ENCODE data around the gene CEP112. TPM values are rescaled to one million over a fixed set of nuclear protein-coding genes. Genes with fewer than 3 reads are reported as not detected.

CEP112 gene
- total RNA-seq, 2 donors from 2014 or later = 5.9 to 6.2 TPM

DNA sequence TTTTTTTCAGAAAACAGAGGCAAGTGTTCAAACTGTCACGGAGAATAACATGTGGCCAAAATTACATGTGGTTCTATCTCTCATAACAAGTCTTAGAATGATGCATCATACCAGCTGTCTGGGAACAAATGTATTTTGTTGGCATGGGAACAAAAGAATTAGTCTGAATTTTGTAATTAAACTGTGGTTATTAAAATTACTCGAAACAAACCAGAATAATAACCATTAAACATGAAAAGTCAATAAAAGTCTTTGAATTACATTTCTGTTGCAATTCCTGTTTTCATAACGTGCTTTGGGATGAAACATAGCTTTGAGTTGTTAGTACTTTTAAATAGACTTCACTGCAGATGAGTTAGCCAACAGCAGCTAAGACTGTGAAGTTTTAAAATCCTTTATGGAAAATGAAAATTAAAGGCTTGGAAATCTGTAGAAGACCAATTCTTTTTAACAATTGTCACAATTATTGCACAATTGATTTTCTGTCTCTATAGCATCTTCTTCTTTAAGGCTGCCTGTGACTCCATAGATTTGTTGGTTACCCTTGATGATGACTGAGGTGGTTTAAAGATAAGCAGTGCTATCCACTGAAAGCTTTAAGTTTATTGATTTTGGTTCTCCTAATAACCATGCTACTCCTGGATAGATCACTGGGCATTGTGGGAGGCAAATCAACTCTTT is 512.6 kb downstream of the CEP112 start:
- Histone ChIP-seq H3K4me3 (no peak overlapping the region), H3K9ac (ENCODE audit: low read depth in 2 of 2, low read length in 2 of 2) (no peak overlapping the region), H3K9me3 (no peaks in the 10 kb centered on the region), H3K36me3 (no peaks in the 10 kb centered on the region), H3K4me1 (no peaks in the 10 kb centered on the region), H3K27me3 (no peaks in the 10 kb centered on the region), H3K27ac (no peak overlapping the region)
- no peak for DNase-seq
- intact Hi-C loops (cut with DNase I) = no loop called here
- TF ChIP-seq, protein P1, sequence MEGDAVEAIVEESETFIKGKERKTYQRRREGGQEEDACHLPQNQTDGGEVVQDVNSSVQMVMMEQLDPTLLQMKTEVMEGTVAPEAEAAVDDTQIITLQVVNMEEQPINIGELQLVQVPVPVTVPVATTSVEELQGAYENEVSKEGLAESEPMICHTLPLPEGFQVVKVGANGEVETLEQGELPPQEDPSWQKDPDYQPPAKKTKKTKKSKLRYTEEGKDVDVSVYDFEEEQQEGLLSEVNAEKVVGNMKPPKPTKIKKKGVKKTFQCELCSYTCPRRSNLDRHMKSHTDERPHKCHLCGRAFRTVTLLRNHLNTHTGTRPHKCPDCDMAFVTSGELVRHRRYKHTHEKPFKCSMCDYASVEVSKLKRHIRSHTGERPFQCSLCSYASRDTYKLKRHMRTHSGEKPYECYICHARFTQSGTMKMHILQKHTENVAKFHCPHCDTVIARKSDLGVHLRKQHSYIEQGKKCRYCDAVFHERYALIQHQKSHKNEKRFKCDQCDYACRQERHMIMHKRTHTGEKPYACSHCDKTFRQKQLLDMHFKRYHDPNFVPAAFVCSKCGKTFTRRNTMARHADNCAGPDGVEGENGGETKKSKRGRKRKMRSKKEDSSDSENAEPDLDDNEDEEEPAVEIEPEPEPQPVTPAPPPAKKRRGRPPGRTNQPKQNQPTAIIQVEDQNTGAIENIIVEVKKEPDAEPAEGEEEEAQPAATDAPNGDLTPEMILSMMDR (IDR thresholded peaks at IDR 0.05) = no peak

DNA sequence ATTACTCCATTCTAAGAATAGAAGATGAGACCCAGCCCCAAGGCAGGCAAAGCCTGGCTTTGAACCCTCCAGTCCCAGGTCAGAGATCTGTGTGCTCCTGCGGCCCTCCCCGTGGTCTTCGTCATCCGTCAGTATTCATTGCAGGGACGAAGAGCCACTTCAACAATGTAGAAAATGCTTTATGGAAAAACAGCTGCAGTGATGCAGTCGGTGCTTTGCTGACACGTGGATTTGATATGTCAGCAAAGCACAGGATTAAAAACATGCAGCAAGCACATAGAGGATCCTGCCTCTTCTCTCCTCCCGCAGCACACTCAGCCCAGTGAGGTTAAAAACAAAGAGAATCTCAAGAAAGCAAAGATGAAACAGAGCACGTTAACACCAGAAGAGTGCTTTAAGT is 513.4 kb downstream of the CEP112 start:
- no peak overlapping the region for H3K9ac ChIP-seq (ENCODE audit: low read depth in 2 of 2, low read length in 2 of 2)
- DNase-seq = no peak

DNA sequence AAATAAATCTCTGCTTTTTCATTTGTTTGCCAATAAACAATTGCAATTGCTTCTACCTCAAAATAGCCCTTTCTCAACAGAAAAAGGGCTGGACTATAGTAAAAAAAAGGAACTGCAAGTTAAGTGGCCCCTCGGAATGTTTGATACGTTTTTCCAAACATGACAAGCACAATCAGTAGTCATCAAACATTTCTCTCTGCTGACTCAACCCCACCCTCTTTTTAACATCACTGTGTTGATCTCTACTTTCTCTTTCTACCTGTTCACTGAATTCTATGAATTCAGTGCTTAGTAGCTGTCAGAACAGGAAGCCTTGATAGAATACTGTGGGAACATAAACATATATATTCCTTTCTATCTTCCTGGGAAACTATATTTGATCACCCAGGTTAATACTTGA is 514.0 kb downstream of the CEP112 start:
- no peak for DNase-seq
- no peak overlapping the region for H3K27ac ChIP-seq
- H3K9me3 ChIP-seq = no peaks in the 10 kb centered on the region
- H3K9ac ChIP-seq (ENCODE audit: low read depth in 2 of 2, low read length in 2 of 2) = no peak overlapping the region
- TF ChIP-seq, protein P1 (IDR thresholded peaks at IDR 0.05) = no peak
- intact Hi-C loops (cut with DNase I) = no loop called here
- H3K4me3 ChIP-seq = no peak overlapping the region
- no peaks in the 10 kb centered on the region for H3K27me3 ChIP-seq
- H3K36me3 ChIP-seq = no peaks in the 10 kb centered on the region
- no peaks in the 10 kb centered on the region for H3K4me1 ChIP-seq

More for the DNA sequence above, 513.4 kb downstream of the CEP112 start:
- H3K27me3 ChIP-seq = no peaks in the 10 kb centered on the region
- intact Hi-C loops (cut with DNase I) = no loop called here
- TF ChIP-seq, protein P1 (IDR thresholded peaks at IDR 0.05) = no peak
- no peak overlapping the region for H3K27ac ChIP-seq
- no peak overlapping the region for H3K4me3 ChIP-seq
- no peaks in the 10 kb centered on the region for H3K4me1 ChIP-seq
- no peaks in the 10 kb centered on the region for H3K9me3 ChIP-seq
- H3K36me3 ChIP-seq = no peaks in the 10 kb centered on the region

DNA sequence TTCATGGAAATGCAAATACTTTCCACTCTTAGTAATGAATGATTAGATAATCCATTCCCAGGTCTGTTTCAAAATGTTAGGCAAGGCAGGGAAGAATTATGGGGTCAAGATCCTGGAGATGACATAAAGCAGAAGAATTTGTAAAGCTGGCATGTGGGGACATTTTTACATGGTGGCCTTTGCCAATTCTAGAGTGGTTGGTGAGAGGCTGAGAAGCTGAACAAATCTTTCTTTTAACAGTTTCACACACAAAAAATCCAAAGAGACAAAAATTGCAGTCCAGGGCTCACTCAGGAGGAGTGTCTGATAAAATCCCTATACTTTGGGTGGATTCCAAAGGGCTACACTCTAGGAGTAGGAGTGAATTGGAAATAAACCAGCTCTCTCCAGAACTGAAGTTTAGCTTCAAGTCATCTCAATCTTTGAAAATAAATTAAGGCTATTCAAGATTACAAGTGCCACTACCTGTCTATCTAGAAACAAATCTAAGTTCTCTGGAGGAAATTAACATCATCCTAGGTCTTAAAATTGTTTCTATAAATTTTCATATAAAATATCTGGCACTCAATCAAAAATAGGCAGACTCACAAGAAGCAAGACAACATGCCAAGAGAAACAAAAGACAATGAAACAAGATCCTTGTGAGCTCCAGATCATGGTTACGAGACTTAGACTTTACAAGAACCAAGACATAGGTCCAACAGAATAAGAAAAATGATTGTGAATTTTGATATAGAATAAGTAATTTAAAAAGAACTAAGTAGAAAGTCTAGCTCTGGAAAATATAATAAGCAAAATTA is 517.5 kb downstream of the CEP112 start:
- H3K27ac ChIP-seq = no peak overlapping the region
- intact Hi-C loops (cut with DNase I) = no loop called here
- no peaks in the 10 kb centered on the region for H3K4me1 ChIP-seq
- DNase-seq = no peak
- no peaks in the 10 kb centered on the region for H3K27me3 ChIP-seq
- TF ChIP-seq, protein P1 (IDR thresholded peaks at IDR 0.05) = no peak
- H3K4me3 ChIP-seq = no peak overlapping the region
- no peaks in the 10 kb centered on the region for H3K36me3 ChIP-seq
- H3K9ac ChIP-seq (ENCODE audit: low read depth in 2 of 2, low read length in 2 of 2) = no peak overlapping the region
- no peaks in the 10 kb centered on the region for H3K9me3 ChIP-seq

DNA sequence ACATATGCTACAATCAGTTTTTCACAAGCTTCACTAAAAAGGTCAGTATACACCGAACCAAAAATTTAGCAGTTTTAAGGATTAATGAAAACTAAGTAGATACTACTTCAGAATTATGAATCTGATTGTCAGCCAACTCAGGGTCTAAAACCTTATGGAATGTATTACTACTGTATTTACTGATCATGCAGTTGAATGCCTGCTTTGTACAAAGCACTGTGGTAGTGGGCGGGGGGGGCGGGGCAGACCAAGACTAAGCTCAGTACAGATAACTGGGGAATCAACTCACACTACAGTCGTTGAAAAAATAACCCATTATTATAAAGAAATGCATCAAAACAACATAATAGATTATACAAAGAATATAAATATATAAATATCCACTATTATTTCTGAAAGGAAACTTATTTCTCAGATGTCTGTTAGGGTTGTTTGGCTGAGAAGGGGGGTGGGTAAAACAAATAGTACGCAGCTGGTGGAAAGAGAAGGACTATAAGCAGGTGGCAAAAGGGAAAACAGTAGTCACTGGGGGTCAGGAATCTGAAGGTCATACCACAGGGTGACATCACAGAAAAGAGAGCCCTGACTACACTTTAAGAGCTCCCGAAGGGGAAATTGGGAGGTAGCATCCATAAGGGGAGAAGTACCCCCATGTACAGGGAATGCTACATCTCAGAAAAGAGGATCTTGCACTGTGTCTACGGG is 521.1 kb downstream of the CEP112 start:
- Histone ChIP-seq H3K9ac (ENCODE audit: low read depth in 2 of 2, low read length in 2 of 2) (no peak overlapping the region), H3K36me3 (no peaks in the 10 kb centered on the region), H3K27me3 (no peaks in the 10 kb centered on the region), H3K4me3 (no peak overlapping the region), H3K4me1 (no peaks in the 10 kb centered on the region), H3K9me3 (no peaks in the 10 kb centered on the region), H3K27ac (no peak overlapping the region)
- intact Hi-C loops (cut with DNase I) = no loop called here
- DNase-seq = no peak
- TF ChIP-seq, protein P1 (IDR thresholded peaks at IDR 0.05) = no peak
